Activated naive CD8-positive, alpha-beta T cell (primary cell): ENCODE data around the gene SMIM32.

Source experiments
- H3K27ac Mint-ChIP-seq: one replicate; pipeline ENCODE4 v1.8.0; 2021; ENCODE audit warnings: mixed read lengths
- H3K27me3 Mint-ChIP-seq: one replicate; pipeline ENCODE4 v1.8.0; 2021; ENCODE audit warnings: mixed read lengths
- H3K36me3 Mint-ChIP-seq: one replicate; pipeline ENCODE4 v1.8.0; 2021; ENCODE audit warnings: mixed read lengths
- H3K4me1 Mint-ChIP-seq: one replicate; pipeline ENCODE4 v1.8.0; 2021; ENCODE audit warnings: low read depth, mixed read lengths
- H3K4me3 Mint-ChIP-seq: one replicate; pipeline ENCODE4 v1.8.0; 2021; ENCODE audit warnings: mild to moderate bottlenecking, mixed read lengths
- H3K9me3 Mint-ChIP-seq: one replicate; pipeline ENCODE4 v1.8.0; 2021; ENCODE audit warnings: low read depth, mixed read lengths

Gene SMIM32

GRCh38 chr5:136192526-136193321 is at the start of gene SMIM32:
Gene SMIM32, minus strand, starts transcription at chr5:136193162. Its CDS starts 638 bp downstream, at chr5:136192524.
- H3K36me3 Mint-ChIP-seq = no peaks in the 10 kb centered on the region
- no peak within 1 kb of the TSS for H3K4me3 Mint-ChIP-seq
- H3K27ac Mint-ChIP-seq = no peak within 1 kb of the TSS
- no peaks in the 10 kb centered on the region for H3K9me3 Mint-ChIP-seq
- peaks cover 10% of the 10 kb centered on the region for H3K27me3 Mint-ChIP-seq
- H3K4me1 Mint-ChIP-seq = no peaks in the 10 kb centered on the region

- Mint-ChIP-seq H3K4me3 (no peak overlapping the region), H3K36me3 (no peaks in the 10 kb centered on the region), H3K27me3 (peaks cover 3% of the 10 kb centered on the region), H3K27ac (no peak overlapping the region), H3K9me3 (no peaks in the 10 kb centered on the region), H3K4me1 (no peaks in the 10 kb centered on the region)
Measured at GRCh38 chr5:136242611-136243010, 49.6 kb upstream of the SMIM32 start.

DNA sequence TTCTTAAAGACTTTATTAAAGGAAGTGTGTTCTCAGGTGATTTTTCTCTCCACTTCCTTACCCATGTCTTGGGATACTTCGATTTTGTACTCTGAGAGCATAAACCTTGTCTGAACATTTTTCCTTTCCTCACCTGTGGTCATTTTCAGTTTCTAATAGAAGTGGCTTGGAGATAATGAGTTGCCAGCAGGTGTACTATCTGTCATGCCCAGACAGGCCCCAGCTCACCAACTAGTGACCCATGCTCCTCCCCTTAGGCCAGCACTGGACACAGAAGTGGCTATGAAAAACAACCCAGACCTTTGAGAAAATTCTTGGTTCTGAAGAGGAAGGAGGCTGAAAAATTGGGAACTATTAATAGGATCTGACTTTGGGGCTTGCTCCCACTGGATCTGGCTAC is 49.2 kb upstream of the SMIM32 start:
- peaks cover 3% of the 10 kb centered on the region for H3K27me3 Mint-ChIP-seq
- no peaks in the 10 kb centered on the region for H3K4me1 Mint-ChIP-seq
- no peak overlapping the region for H3K4me3 Mint-ChIP-seq
- H3K27ac Mint-ChIP-seq = no peak overlapping the region
- no peaks in the 10 kb centered on the region for H3K9me3 Mint-ChIP-seq
- H3K36me3 Mint-ChIP-seq = no peaks in the 10 kb centered on the region

- Mint-ChIP-seq H3K27me3 (peaks cover 3% of the 10 kb centered on the region), H3K9me3 (no peaks in the 10 kb centered on the region), H3K27ac (no peak overlapping the region), H3K4me3 (no peak overlapping the region), H3K36me3 (no peaks in the 10 kb centered on the region), H3K4me1 (no peaks in the 10 kb centered on the region)
Measured at GRCh38 chr5:136240894-136241293, 47.9 kb upstream of the SMIM32 start.

- H3K4me1 Mint-ChIP-seq = no peaks in the 10 kb centered on the region
- no peak overlapping the region for H3K27ac Mint-ChIP-seq
- no peaks in the 10 kb centered on the region for H3K36me3 Mint-ChIP-seq
- no peaks in the 10 kb centered on the region for H3K9me3 Mint-ChIP-seq
- peaks cover 3% of the 10 kb centered on the region for H3K27me3 Mint-ChIP-seq
- H3K4me3 Mint-ChIP-seq = no peak overlapping the region
Measured at GRCh38 chr5:136236479-136237083, 43.6 kb upstream of the SMIM32 start.

- no peak overlapping the region for H3K27ac Mint-ChIP-seq
- peaks cover 3% of the 10 kb centered on the region for H3K27me3 Mint-ChIP-seq
- H3K4me1 Mint-ChIP-seq = no peaks in the 10 kb centered on the region
- H3K36me3 Mint-ChIP-seq = no peaks in the 10 kb centered on the region
- no peaks in the 10 kb centered on the region for H3K9me3 Mint-ChIP-seq
- no peak overlapping the region for H3K4me3 Mint-ChIP-seq
Measured at GRCh38 chr5:136235321-136235720, 42.4 kb upstream of the SMIM32 start.

DNA sequence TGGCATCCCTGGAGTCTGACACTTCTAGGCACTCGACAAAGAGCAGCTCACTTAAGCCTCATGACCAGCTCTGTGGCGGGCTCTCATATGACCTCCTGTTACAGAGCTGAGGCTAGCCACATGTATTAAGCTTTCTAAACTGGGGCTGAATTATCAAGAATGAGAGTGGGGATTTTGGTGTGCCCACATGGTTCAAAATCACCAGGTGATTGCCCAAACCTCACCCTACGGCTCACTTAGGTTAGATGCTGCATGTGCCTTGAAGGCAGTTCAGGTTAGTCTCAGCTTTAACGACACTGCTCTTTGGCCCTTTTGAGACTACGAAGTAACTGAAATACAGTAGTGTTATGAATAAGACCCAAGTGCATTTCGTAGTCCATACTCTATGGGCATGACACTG is 39.4 kb upstream of the SMIM32 start:
- Mint-ChIP-seq H3K9me3 (no peaks in the 10 kb centered on the region), H3K4me1 (no peaks in the 10 kb centered on the region), H3K27me3 (peaks cover 7% of the 10 kb centered on the region), H3K36me3 (no peaks in the 10 kb centered on the region), H3K27ac (no peak overlapping the region), H3K4me3 (no peak overlapping the region)

- Mint-ChIP-seq H3K4me3 (no peak overlapping the region), H3K4me1 (no peaks in the 10 kb centered on the region), H3K27ac (no peak overlapping the region), H3K27me3 (peaks cover 7% of the 10 kb centered on the region), H3K36me3 (no peaks in the 10 kb centered on the region), H3K9me3 (no peaks in the 10 kb centered on the region)
Measured at GRCh38 chr5:136230176-136230575, 37.2 kb upstream of the SMIM32 start.

DNA sequence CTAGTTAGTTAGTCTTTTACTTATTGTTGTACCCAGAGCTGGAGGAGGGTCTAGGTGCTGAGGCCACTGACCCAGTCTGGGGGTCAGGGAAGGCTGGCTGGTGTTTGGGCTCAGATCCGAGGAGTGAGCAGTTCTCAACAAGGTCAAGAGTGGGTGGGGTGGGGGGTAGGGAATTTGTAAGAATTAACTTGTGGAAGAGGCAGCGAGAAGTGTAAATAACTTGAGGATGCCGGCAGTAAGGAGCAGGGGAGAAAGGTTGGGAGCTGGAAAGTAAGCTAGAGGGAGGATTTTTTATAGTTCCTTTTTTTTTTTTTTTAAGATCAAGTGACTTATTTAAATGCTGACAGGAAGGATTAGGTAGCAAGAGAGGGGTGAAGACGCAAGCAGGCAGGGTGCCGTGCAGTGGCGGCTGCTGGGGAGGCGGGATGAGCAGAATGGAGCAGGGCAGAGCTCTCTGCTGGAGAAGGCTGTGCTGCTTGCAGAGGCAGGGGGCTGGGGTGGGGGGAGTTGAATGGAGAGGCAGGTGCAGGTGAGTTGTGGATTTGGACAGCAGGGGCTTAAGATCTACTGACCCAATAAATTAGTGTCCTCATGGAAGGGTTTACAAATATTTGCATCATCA is 35.3 kb upstream of the SMIM32 start:
- H3K4me3 Mint-ChIP-seq = no peak overlapping the region
- peaks cover 7% of the 10 kb centered on the region for H3K27me3 Mint-ChIP-seq
- H3K9me3 Mint-ChIP-seq = no peaks in the 10 kb centered on the region
- H3K4me1 Mint-ChIP-seq = no peaks in the 10 kb centered on the region
- no peaks in the 10 kb centered on the region for H3K36me3 Mint-ChIP-seq
- no peak overlapping the region for H3K27ac Mint-ChIP-seq

DNA sequence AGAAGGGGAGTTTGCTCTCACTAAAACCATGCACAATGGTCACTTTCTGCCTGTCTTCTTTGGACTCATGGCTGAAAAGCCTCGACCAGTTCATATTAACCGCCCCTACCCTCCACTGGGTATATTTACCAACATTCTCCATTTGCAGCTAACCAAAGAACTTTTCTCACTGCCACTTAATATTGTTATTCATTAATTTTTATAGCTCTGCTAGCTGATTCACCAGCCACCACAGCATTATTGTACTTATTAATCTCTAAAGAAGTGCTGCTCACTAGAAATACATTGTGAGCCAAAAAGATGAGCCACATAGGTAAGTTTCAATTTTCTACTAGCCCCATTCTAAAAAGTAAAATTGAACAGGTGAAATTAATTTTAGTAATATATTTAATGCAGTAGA is 33.4 kb upstream of the SMIM32 start:
- peaks cover 7% of the 10 kb centered on the region for H3K9me3 Mint-ChIP-seq
- H3K36me3 Mint-ChIP-seq = peaks cover 3% of the 10 kb centered on the region
- no peaks in the 10 kb centered on the region for H3K4me1 Mint-ChIP-seq
- H3K27ac Mint-ChIP-seq = no peak overlapping the region
- no peak overlapping the region for H3K4me3 Mint-ChIP-seq
- peaks cover 8% of the 10 kb centered on the region for H3K27me3 Mint-ChIP-seq

DNA sequence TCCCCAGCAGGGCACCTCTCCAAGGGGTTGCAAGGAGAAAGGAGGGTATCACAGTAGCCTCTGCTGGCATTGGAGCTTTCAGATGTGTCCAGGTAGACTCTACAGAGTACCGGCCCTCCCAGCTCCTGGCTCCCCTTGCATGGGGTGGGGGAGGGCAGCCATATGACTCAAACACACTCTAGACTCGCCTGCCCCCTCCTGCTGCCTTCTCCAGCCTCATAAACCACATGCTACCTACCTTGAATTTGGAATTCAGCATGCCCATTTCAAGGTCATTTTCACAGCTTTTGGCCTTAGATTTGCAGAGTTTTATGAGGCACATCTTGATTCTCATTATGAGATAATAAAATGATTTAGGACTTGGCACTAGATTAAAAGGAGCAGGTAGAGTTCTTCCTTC is 32.8 kb upstream of the SMIM32 start:
- Mint-ChIP-seq H3K36me3 (peaks cover 5% of the 10 kb centered on the region), H3K9me3 (peaks cover 12% of the 10 kb centered on the region), H3K4me1 (no peaks in the 10 kb centered on the region), H3K27ac (no peak overlapping the region), H3K27me3 (peaks cover 11% of the 10 kb centered on the region), H3K4me3 (no peak overlapping the region)

DNA sequence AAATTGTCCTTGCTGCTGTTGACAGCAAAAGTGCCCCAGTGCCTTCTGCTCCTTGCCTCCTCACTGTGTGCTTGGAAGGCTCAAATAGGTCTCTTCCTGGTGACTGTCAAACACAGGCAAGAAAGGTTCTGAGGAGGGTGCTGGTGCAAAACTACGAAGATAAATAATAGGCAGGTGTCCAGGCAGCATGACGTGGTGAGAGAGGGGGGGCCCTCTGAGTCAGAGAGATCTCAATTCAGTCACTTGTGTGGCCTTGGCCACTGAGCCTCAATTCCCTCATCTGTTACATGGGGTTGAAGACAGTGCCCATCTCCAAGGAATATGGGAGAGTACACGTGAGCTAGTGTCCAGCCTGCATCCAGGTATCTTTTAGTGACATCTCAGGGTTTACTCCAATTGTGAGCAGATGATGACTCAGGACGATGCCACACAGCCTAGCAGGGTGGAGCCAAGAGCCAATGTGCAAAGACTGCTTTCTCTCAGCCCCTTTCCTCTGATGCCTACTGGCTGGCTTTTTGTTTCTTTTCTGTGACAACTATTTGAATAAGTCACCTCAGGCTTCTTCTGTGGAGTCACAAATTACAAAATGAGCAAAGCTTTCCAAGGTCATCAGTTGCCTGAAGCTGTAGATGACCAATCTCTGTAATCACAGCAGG is 29.7 kb upstream of the SMIM32 start:
- Mint-ChIP-seq H3K4me3 (no peak overlapping the region), H3K4me1 (no peaks in the 10 kb centered on the region), H3K27me3 (peaks cover 4% of the 10 kb centered on the region), H3K36me3 (peaks cover 5% of the 10 kb centered on the region), H3K27ac (no peak overlapping the region), H3K9me3 (peaks cover 16% of the 10 kb centered on the region)

DNA sequence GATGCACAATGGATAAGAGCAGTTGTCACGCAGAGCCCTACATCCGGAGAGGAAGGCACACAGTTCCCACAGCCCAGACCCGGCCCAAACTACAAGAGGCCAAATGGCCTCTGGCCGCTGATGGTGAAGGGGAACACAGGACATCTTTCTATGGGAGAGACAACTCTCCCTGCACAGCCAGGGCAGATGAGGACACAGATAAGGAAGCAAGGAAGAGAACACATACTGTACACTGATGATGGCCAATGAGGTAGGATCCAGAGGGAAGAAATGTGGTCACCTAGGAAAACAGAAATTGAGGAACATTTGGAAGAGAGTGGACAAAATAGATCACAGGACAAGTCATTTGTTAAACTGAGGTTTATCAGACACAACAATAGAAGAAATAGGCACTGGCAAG is 28.4 kb upstream of the SMIM32 start:
- H3K4me3 Mint-ChIP-seq = no peak overlapping the region
- no peak overlapping the region for H3K27ac Mint-ChIP-seq
- H3K27me3 Mint-ChIP-seq = peaks cover 4% of the 10 kb centered on the region

GRCh38 chr5:136216230-136216629 is 23.3 kb upstream of the SMIM32 start:
- Mint-ChIP-seq H3K27me3 (peaks cover 3% of the 10 kb centered on the region), H3K4me1 (no peaks in the 10 kb centered on the region), H3K27ac (no peak overlapping the region), H3K9me3 (peaks cover 8% of the 10 kb centered on the region), H3K4me3 (no peak overlapping the region), H3K36me3 (peaks cover under 1% of the 10 kb centered on the region)

More for the DNA sequence above, 28.4 kb upstream of the SMIM32 start:
- Mint-ChIP-seq H3K9me3 (peaks cover 16% of the 10 kb centered on the region), H3K36me3 (peaks cover 5% of the 10 kb centered on the region), H3K4me1 (no peaks in the 10 kb centered on the region)

DNA sequence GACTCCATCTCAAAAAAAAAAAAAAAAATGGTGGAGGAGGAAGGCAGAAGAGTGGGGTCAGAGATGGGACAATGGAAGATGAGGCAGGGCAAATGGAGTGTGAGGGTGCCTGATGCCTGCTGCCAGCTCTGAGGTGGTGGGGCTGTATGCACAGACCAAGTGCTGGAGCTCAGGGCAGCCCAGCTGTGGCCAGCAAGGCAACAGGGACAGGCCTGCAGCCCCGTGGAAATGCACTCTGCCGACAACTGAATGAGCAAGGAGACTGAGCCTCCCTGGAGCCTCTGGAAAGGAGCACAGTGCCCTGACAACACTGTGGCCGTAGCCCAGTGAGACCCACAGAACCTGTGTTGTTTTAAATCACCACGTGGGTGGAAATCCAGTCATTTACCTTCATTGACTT is 22.9 kb upstream of the SMIM32 start:
- Mint-ChIP-seq H3K36me3 (no peaks in the 10 kb centered on the region), H3K27ac (no peak overlapping the region), H3K9me3 (peaks cover 4% of the 10 kb centered on the region), H3K4me1 (no peaks in the 10 kb centered on the region), H3K27me3 (peaks cover 2% of the 10 kb centered on the region), H3K4me3 (no peak overlapping the region)
